HEK293 (cell line): ENCODE measurements around the gene DIP2C.

ENCODE experiments used
- GLI2 ChIP-seq: fragments of 450-650 bp; formaldehyde crosslinking; IDR thresholded peaks from 2 replicates; pipeline ENCODE4; 2017; ENCODE audit warnings: missing biosample characterization, missing genetic modification characterization, low read depth, borderline replicate concordance
- HOXA7 ChIP-seq: sonication (generic); formaldehyde crosslinking; IDR thresholded peaks from 2 replicates; pipeline ENCODE4 v1.8.1; 2022; ENCODE audit warnings: missing genetic modification reagents, borderline replicate concordance
- IKZF3 ChIP-seq: fragments of 450-650 bp; IDR thresholded peaks from 2 replicates; pipeline ENCODE4 v1.5.0; 2018; ENCODE audit warnings: missing biosample characterization, mild to moderate bottlenecking, missing genetic modification characterization, moderate library complexity
- KLF17 ChIP-seq: fragments of 450-650 bp; formaldehyde crosslinking; IDR thresholded peaks from 2 replicates; pipeline ENCODE4 v1.5.1; 2016; ENCODE audit warnings: missing biosample characterization, missing genetic modification characterization
- MZF1 ChIP-seq: fragments of 450-650 bp; formaldehyde crosslinking; IDR thresholded peaks from 2 replicates; pipeline ENCODE4 v1.5.1; 2017; ENCODE audit warnings: missing biosample characterization, missing genetic modification characterization, borderline replicate concordance
- WT1 ChIP-seq: fragments of 450-650 bp; formaldehyde crosslinking; IDR thresholded peaks from 2 replicates; pipeline ENCODE4 v1.5.1; 2016; ENCODE audit warnings: missing biosample characterization, missing genetic modification characterization
- ZFP37 ChIP-seq: fragments of 450-650 bp; formaldehyde crosslinking; IDR thresholded peaks from 2 replicates; pipeline ENCODE4 v1.5.1; 2016; ENCODE audit warnings: missing biosample characterization, missing genetic modification characterization
- ZNF10 ChIP-seq: fragments of 450-650 bp; formaldehyde crosslinking; IDR thresholded peaks from 2 replicates; pipeline ENCODE4 v1.5.1; 2017; ENCODE audit warnings: missing biosample characterization, missing genetic modification characterization
- ZNF114 ChIP-seq: fragments of 450-650 bp; formaldehyde crosslinking; IDR thresholded peaks from 2 replicates; pipeline ENCODE4 v1.5.0; 2017; ENCODE audit warnings: missing biosample characterization, missing genetic modification characterization
- ZNF148 ChIP-seq: fragments of 450-650 bp; formaldehyde crosslinking; IDR thresholded peaks from 2 replicates; pipeline ENCODE4 v1.5.0; 2017; ENCODE audit warnings: missing biosample characterization, missing genetic modification characterization, borderline replicate concordance
- ZNF169 ChIP-seq: fragments of 450-650 bp; formaldehyde crosslinking; IDR thresholded peaks from 2 replicates; pipeline ENCODE4 v1.5.1; 2016; ENCODE audit warnings: missing biosample characterization, missing genetic modification characterization
- ZNF202 ChIP-seq: fragments of 450-650 bp; formaldehyde crosslinking; IDR thresholded peaks from 2 replicates; pipeline ENCODE4 v1.5.1; 2016; ENCODE audit warnings: missing biosample characterization, missing genetic modification characterization, borderline replicate concordance
- ZNF221 ChIP-seq: fragments of 450-650 bp; formaldehyde crosslinking; IDR thresholded peaks from 2 replicates; pipeline ENCODE4 v1.5.1; 2017; ENCODE audit warnings: missing biosample characterization, missing genetic modification characterization, borderline replicate concordance
- ZNF23 ChIP-seq: fragments of 450-650 bp; formaldehyde crosslinking; IDR thresholded peaks from 2 replicates; pipeline ENCODE4 v1.5.1; 2016; ENCODE audit warnings: missing biosample characterization, missing genetic modification characterization, borderline replicate concordance
- ZNF24 ChIP-seq: fragments of 450-650 bp; formaldehyde crosslinking; IDR thresholded peaks from 2 replicates; pipeline ENCODE4 v1.5.1; 2016; ENCODE audit warnings: missing biosample characterization, missing genetic modification characterization
- ZNF280D ChIP-seq: fragments of 450-650 bp; formaldehyde crosslinking; IDR thresholded peaks from 2 replicates; pipeline ENCODE4 v1.5.1; 2016; ENCODE audit warnings: missing biosample characterization, missing genetic modification characterization
- ZNF311 ChIP-seq: fragments of 450-650 bp; formaldehyde crosslinking; IDR thresholded peaks from 2 replicates; pipeline ENCODE4 v1.5.1; 2017; ENCODE audit warnings: missing biosample characterization, missing genetic modification characterization, borderline replicate concordance
- ZNF394 ChIP-seq: fragments of 450-650 bp; formaldehyde crosslinking; IDR thresholded peaks from 2 replicates; pipeline ENCODE4 v1.5.1; 2016; ENCODE audit warnings: missing biosample characterization, missing genetic modification characterization, mild to moderate bottlenecking, moderate library complexity, borderline replicate concordance
- ZNF48 ChIP-seq: fragments of 450-650 bp; formaldehyde crosslinking; IDR thresholded peaks from 2 replicates; pipeline ENCODE4 v1.5.1; 2016; ENCODE audit warnings: missing biosample characterization, missing genetic modification characterization
- ZNF561 ChIP-seq: fragments of 450-650 bp; IDR thresholded peaks from 2 replicates; pipeline ENCODE4 v1.5.1; 2018; ENCODE audit warnings: missing biosample characterization, missing genetic modification characterization, borderline replicate concordance
- ZNF629 ChIP-seq: fragments of 450-650 bp; formaldehyde crosslinking; IDR thresholded peaks from 2 replicates; pipeline ENCODE4 v1.5.1; 2017; ENCODE audit warnings: missing biosample characterization, missing genetic modification characterization
- ZNF639 ChIP-seq: fragments of 450-650 bp; formaldehyde crosslinking; IDR thresholded peaks from 2 replicates; pipeline ENCODE4 v1.5.1; 2016; ENCODE audit warnings: missing biosample characterization, missing genetic modification characterization
- ZNF660 ChIP-seq: fragments of 450-650 bp; IDR thresholded peaks from 2 replicates; pipeline ENCODE4 v1.5.1; 2018; ENCODE audit warnings: missing biosample characterization, mild to moderate bottlenecking, missing genetic modification characterization
- ZNF707 ChIP-seq: fragments of 450-650 bp; formaldehyde crosslinking; IDR thresholded peaks from 2 replicates; pipeline ENCODE4 v1.5.1; 2016; ENCODE audit warnings: missing biosample characterization, missing genetic modification characterization
- ZNF76 ChIP-seq: fragments of 450-650 bp; formaldehyde crosslinking; IDR thresholded peaks from 2 replicates; pipeline ENCODE4; 2016; ENCODE audit warnings: low read depth, missing biosample characterization, missing genetic modification characterization, borderline replicate concordance
- ZNF776 ChIP-seq: fragments of 450-650 bp; formaldehyde crosslinking; IDR thresholded peaks from 2 replicates; pipeline ENCODE4 v1.5.0; 2017; ENCODE audit warnings: missing biosample characterization, missing genetic modification characterization, borderline replicate concordance
- ZNF785 ChIP-seq: fragments of 450-650 bp; formaldehyde crosslinking; IDR thresholded peaks from 2 replicates; pipeline ENCODE4 v1.5.1; 2016; ENCODE audit warnings: missing biosample characterization, missing genetic modification characterization
- ZNF792 ChIP-seq: fragments of 450-650 bp; formaldehyde crosslinking; IDR thresholded peaks from 2 replicates; pipeline ENCODE4 v1.5.1; 2016; ENCODE audit warnings: missing biosample characterization, missing genetic modification characterization
- ZNF830 ChIP-seq: fragments of 450-650 bp; IDR thresholded peaks from 2 replicates; pipeline ENCODE4 v1.5.0; 2018; ENCODE audit warnings: missing biosample characterization, missing genetic modification characterization, low read depth, mild to moderate bottlenecking, moderate library complexity
- ZSCAN18 ChIP-seq: fragments of 450-650 bp; formaldehyde crosslinking; IDR thresholded peaks from 2 replicates; pipeline ENCODE4 v1.5.1; 2016; ENCODE audit warnings: missing biosample characterization, missing genetic modification characterization
- ZSCAN30 ChIP-seq: fragments of 450-650 bp; IDR thresholded peaks from 2 replicates; pipeline ENCODE4 v1.5.1; 2018; ENCODE audit warnings: missing biosample characterization, mild to moderate bottlenecking, missing genetic modification characterization, moderate library complexity

Gene DIP2C

GRCh38 chr10:688312-689120 lies 952 bp downstream of the DIP2C start (continued):
- TF ChIP-seq ZSCAN18 (no peak), KLF17 (tag by site-specific recombination) (no peak), ZNF48 (no peak), ZFP37 (0 out of 2 replicates have a peak, but pooled peaks have one; percentile 56), ZNF394 (tag by site-specific recombination) (no peak), ZNF660 (tag by site-specific recombination) (no peak), ZNF707 (tag by site-specific recombination) (no peak), ZNF639 (tag by site-specific recombination) (no peak), ZNF148 (tag by site-specific recombination) (no peak), ZNF792 (tag by site-specific recombination) (no peak), ZNF830 (tag by site-specific recombination) (no peak), ZNF561 (peak; percentile 52; the same call in 1 of the 2 replicates), ZNF629 (tag by site-specific recombination) (no peak), ZNF776 (tag by site-specific recombination) (no peak), ZNF114 (no peak), ZNF202 (no peak), ZNF23 (no peak), GLI2 (tag by site-specific recombination) (no peak), MZF1 (tag by site-specific recombination) (no peak), ZNF10 (tag by site-specific recombination) (no peak), HOXA7 (no peak), ZNF311 (no peak), WT1 (tag by site-specific recombination) (no peak), ZSCAN30 (tag by site-specific recombination) (no peak), ZNF280D (no peak), ZNF221 (tag by site-specific recombination) (no peak), IKZF3 (tag by site-specific recombination) (no peak), ZNF24 (tag by site-specific recombination) (no peak), ZNF169 (tag by site-specific recombination) (no peak), ZNF785 (tag by site-specific recombination) (no peak), ZNF76 (tag by site-specific recombination) (peak; percentile 40; the same call in 1 of the 2 replicates)
